Neural cell (in vitro differentiated cells): ENCODE results near the gene MED15. TPM values are rescaled to one million over a fixed set of nuclear protein-coding genes. Genes with fewer than 3 reads are reported as not detected.
"Not testable (repeated sequence)": the region's sequence is repeated elsewhere in the genome, so short reads cannot be mapped to it uniquely, and the experiment has no call there.

Experiments used
- H2AFZ ChIP-seq: fragments of 200-600, 300-800 bp; sonication (generic), shearing (Covaris generic); 2 replicates; pipeline ENCODE4 v1.6.0; 2014; ENCODE audit warnings: low read depth, mild to moderate bottlenecking, antibody characterized with exemption, low read length, moderate library complexity
- H3F3A ChIP-seq: fragments of 200-600 bp; shearing (Covaris generic); 2 replicates; pipeline ENCODE4 v1.6.1; 2016; ENCODE audit warnings: mild to moderate bottlenecking, moderate library complexity, mixed read lengths, antibody characterized with exemption, low read length; ENCODE audit not compliant: insufficient read depth, poor library complexity, severe bottlenecking
- H3K27ac ChIP-seq: fragments of 200-600, 300-800 bp; sonication (generic), shearing (Covaris generic); 2 replicates; pipeline ENCODE4 v1.5.1; 2014; ENCODE audit warnings: mild to moderate bottlenecking, low read length, moderate library complexity
- H3K27me3 ChIP-seq: fragments of 300-800, 200-600 bp; sonication (generic), shearing (Covaris generic); 2 replicates; pipeline ENCODE4 v1.6.0; 2014; ENCODE audit warnings: mild to moderate bottlenecking, low read depth, low read length, moderate library complexity; ENCODE audit not compliant: insufficient read depth
- H3K36me3 ChIP-seq: fragments of 300-800, 200-600 bp; sonication (generic), shearing (Covaris generic); 2 replicates; pipeline ENCODE4 v1.5.1; 2014; ENCODE audit warnings: mild to moderate bottlenecking, antibody characterized with exemption, low read length, moderate library complexity; ENCODE audit not compliant: insufficient read depth
- H3K4me2 ChIP-seq: fragments of 300-800, 200-600 bp; sonication (generic), shearing (Covaris generic); 2 replicates; pipeline ENCODE4 v1.6.0; 2014; ENCODE audit warnings: mild to moderate bottlenecking, low read length
- H3K4me3 ChIP-seq: fragments of 300-800, 200-600 bp; sonication (generic), shearing (Covaris generic); 2 replicates; pipeline ENCODE4 v1.5.1; 2014; ENCODE audit warnings: mild to moderate bottlenecking, low read length, moderate library complexity
- H3K79me2 ChIP-seq: fragments of 200-600 bp; shearing (Covaris generic); replicated peaks from 2 replicates; pipeline ENCODE4 v1.6.0; 2014; ENCODE audit warnings: mild to moderate bottlenecking, low read length, moderate library complexity; ENCODE audit not compliant: insufficient read depth
- H3K9ac ChIP-seq: fragments of 300-800, 200-600 bp; sonication (generic), shearing (Covaris generic); 2 replicates; pipeline ENCODE4 v1.6.1; 2016; ENCODE audit warnings: mild to moderate bottlenecking, low read length, mixed read lengths
- H3K9me2 ChIP-seq: fragments of 200-600 bp; shearing (Covaris generic); 2 replicates; pipeline ENCODE4 v1.6.1; 2016; ENCODE audit warnings: mild to moderate bottlenecking, low read length, mixed read lengths; ENCODE audit not compliant: insufficient read depth
- H3K9me3 ChIP-seq: fragments of 200-600, 300-800 bp; sonication (generic), shearing (Covaris generic); 2 replicates; pipeline ENCODE4 v1.6.1; 2016; ENCODE audit warnings: mild to moderate bottlenecking, mixed run types, low read length, moderate library complexity, mixed read lengths
- H4K20me1 ChIP-seq: fragments of 200-600 bp; shearing (Covaris generic); 2 replicates; pipeline ENCODE4 v1.6.1; 2016; ENCODE audit warnings: mild to moderate bottlenecking, mixed run types; ENCODE audit not compliant: insufficient read depth
- CTCF ChIP-seq: fragments of 450-650 bp; IDR thresholded peaks from 2 replicates; pipeline ENCODE4 v1.5.1; 2014; ENCODE audit warnings: antibody characterized with exemption, mild to moderate bottlenecking, moderate library complexity; ENCODE audit not compliant: poor library complexity, severe bottlenecking
- EP300 ChIP-seq: fragments of 450-650 bp; conservative IDR thresholded peaks from 2 replicates; pipeline ENCODE4 v1.6.1; 2014; ENCODE audit warnings: antibody characterized with exemption, mild to moderate bottlenecking, moderate library complexity; ENCODE audit not compliant: poor library complexity, severe bottlenecking
- EZH2 ChIP-seq: fragments of 200-600, 300-800 bp; shearing (Covaris generic), sonication (generic); IDR thresholded peaks from 2 replicates; pipeline ENCODE4 v1.6.1; 2014; ENCODE audit warnings: antibody characterized with exemption, low read length, borderline replicate concordance, mild to moderate bottlenecking; ENCODE audit not compliant: insufficient read depth, poor library complexity, severe bottlenecking
- MXI1 ChIP-seq: fragments of 450-650 bp; conservative IDR thresholded peaks from 2 replicates; pipeline ENCODE4 v1.6.1; 2014; ENCODE audit warnings: antibody characterized with exemption, mild to moderate bottlenecking; ENCODE audit not compliant: poor library complexity, severe bottlenecking
- POLR2AphosphoS5 ChIP-seq: IDR thresholded peaks from 2 replicates; pipeline ENCODE4 v1.6.1; 2012
- RAD21 ChIP-seq: fragments of 450-650 bp; conservative IDR thresholded peaks from 2 replicates; pipeline ENCODE4 v1.6.1; 2014; ENCODE audit warnings: antibody characterized with exemption, mild to moderate bottlenecking, moderate library complexity
- SMC3 ChIP-seq: fragments of 450-650 bp; conservative IDR thresholded peaks from 2 replicates; pipeline ENCODE4 v1.6.1; 2014; ENCODE audit warnings: antibody characterized with exemption, mild to moderate bottlenecking, moderate library complexity; ENCODE audit not compliant: poor library complexity
- TAF1 ChIP-seq: IDR thresholded peaks from 2 replicates; pipeline ENCODE4 v1.6.1; 2012; ENCODE audit warnings: low read depth
- polyA plus RNA-seq: library from polyadenylated mRNA; depleted of rRNA; stranded (reverse); fragments of >200 nt; gene quantifications from 2 replicates; pipeline ENCODE4 v1.2.3, GENCODE V29; 2014
- TF ChIP-seq, protein P1 (sequence below): IDR thresholded peaks from 2 replicates; pipeline ENCODE4 v1.6.1; 2012; ENCODE audit warnings: borderline replicate concordance

MED15 gene
- polyA plus RNA-seq, 1 donor from 2014 or later, result 13.2 TPM

DNA sequence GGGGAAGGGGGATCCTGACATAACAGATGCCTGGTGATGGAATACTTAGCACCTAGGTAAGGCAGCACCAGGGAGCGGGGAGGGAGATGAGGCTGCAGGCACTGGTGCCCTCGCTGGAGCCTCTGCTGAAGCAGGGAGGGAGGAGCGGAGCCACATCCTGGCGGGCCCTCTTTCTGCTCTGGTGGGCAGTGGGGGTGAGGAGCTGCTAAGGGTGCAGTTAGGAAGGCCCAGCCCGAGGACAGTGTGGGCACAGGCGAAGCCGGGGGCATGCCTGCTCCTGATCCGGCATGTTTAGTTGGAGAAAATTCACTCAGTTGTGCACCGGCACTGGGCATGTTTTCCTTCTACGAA lies 83.9 kb downstream of the MED15 start (continued):
- TF ChIP-seq EZH2 (no peak), MXI1 (no peak), POLR2AphosphoS5 (no peak), EP300 (no peak)

DNA sequence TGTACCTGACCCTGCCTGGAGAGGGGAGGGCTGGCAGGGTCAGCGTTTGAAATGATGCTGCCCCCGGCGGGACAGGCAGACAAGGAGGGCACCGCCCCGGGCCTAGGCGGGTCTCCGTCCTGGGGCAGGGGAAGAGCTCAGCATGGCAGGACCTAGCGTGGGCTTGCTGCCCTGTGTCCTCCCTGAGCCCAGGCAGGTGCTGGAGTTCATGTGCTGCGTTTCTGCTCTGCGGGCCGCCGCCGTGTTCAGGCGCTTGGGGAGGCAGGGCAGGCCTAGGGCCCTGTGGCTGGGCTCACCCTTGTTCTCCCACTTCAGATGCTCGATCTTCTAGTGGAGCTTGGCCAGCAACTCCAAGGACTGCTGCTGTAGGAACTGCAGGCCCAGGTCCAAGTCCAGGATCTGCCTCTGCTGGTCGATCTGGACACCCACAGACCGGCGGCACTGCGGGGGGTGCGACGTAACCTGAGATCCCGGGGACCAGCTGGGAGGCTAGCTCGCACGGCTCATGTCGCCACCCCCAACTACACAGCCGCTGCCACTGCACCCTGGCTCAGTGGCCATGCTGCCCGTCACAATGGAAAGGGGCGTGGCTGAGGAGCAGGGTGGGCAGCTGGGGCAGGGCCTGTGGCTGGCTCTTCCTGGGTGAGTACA lies 84.4 kb downstream of the MED15 start:
- Histone ChIP-seq H3K4me3 (no peak overlapping the region), H4K20me1 (no peaks in the 10 kb centered on the region), H3K9me3 (no peaks in the 10 kb centered on the region), H3K27ac (no peak overlapping the region), H3K79me2 (no peaks in the 10 kb centered on the region), H3K4me2 (no peak overlapping the region), H3K27me3 (no peaks in the 10 kb centered on the region), H3K36me3 (no peaks in the 10 kb centered on the region), H3K9ac (no peak overlapping the region), H3F3A (no peaks in the 10 kb centered on the region), H3K9me2 (no peaks in the 10 kb centered on the region), H2AFZ (no peak overlapping the region)
- TF ChIP-seq CTCF, result no peak
- TF ChIP-seq MXI1, result no peak
- no peak for TF ChIP-seq RAD21
- TF ChIP-seq, protein P1, sequence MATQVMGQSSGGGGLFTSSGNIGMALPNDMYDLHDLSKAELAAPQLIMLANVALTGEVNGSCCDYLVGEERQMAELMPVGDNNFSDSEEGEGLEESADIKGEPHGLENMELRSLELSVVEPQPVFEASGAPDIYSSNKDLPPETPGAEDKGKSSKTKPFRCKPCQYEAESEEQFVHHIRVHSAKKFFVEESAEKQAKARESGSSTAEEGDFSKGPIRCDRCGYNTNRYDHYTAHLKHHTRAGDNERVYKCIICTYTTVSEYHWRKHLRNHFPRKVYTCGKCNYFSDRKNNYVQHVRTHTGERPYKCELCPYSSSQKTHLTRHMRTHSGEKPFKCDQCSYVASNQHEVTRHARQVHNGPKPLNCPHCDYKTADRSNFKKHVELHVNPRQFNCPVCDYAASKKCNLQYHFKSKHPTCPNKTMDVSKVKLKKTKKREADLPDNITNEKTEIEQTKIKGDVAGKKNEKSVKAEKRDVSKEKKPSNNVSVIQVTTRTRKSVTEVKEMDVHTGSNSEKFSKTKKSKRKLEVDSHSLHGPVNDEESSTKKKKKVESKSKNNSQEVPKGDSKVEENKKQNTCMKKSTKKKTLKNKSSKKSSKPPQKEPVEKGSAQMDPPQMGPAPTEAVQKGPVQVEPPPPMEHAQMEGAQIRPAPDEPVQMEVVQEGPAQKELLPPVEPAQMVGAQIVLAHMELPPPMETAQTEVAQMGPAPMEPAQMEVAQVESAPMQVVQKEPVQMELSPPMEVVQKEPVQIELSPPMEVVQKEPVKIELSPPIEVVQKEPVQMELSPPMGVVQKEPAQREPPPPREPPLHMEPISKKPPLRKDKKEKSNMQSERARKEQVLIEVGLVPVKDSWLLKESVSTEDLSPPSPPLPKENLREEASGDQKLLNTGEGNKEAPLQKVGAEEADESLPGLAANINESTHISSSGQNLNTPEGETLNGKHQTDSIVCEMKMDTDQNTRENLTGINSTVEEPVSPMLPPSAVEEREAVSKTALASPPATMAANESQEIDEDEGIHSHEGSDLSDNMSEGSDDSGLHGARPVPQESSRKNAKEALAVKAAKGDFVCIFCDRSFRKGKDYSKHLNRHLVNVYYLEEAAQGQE, result no peak
- TF ChIP-seq TAF1, result no peak
- TF ChIP-seq EZH2, result no peak
- TF ChIP-seq POLR2AphosphoS5, result no peak
- TF ChIP-seq SMC3, result no peak
- TF ChIP-seq EP300, result no peak

- H3K4me3 ChIP-seq, H3K27ac ChIP-seq, H2AFZ ChIP-seq, H3K79me2 ChIP-seq, H3K27me3 ChIP-seq, H3K4me2 ChIP-seq, H3K9me2 ChIP-seq, H3K36me3 ChIP-seq, H3K9ac ChIP-seq, H4K20me1 ChIP-seq, H3F3A ChIP-seq, H3K9me3 ChIP-seq: not testable (repeated sequence)
These were observed 86.6 kb downstream of the MED15 start for GRCh38 chr22:20594038-20594437.

DNA sequence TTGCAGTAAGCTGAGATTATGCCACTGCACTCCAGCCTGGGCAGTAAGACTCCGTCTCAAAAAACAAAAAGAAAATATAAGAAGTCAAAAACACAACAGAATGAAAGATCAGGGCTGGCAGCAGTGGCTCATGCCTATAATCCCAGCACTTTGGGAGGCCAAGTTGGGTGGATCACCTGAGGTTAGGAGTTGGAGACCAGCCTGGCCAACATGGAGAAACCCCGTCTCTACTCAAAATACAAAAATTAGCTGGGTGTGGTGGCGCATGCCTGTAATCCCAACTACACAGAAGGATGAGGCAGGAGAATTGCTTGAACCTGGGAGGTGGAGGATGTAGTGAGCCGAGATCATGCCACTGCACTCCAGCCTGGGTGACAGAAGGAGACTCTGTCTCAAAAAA lies 87.1 kb downstream of the MED15 start:
- H3K27me3 ChIP-seq, H3K4me2 ChIP-seq, H4K20me1 ChIP-seq, H2AFZ ChIP-seq, H3K9me2 ChIP-seq, H3K9me3 ChIP-seq, H3F3A ChIP-seq, H3K27ac ChIP-seq, H3K79me2 ChIP-seq, H3K4me3 ChIP-seq, H3K9ac ChIP-seq, H3K36me3 ChIP-seq: not testable (repeated sequence)
